Left cardiac atrium (tissue), 4 donors: Measurements from ENCODE around the gene KCNE2. TPM values are rescaled to one million over a fixed set of nuclear protein-coding genes. Genes with fewer than 3 reads are reported as not detected.
A peak's percentile ranks its signal among the peaks of the same experiment; 100 is the strongest.

Experiments
- ATAC-seq, 2 donors: fragments of 200-7000 bp; cut with Tn5 transposase; one replicate each; pipeline ENCODE4 v1.9.1; 2020; ENCODE audit warnings: mild to moderate bottlenecking in 2 of 2, moderate library complexity in 2 of 2
- DNase-seq: peaks from one replicate; pipeline ENCODE4 v3.0.0-alpha.2; 2020
- intact Hi-C, 2 donors: fragments of 100-400 bp; cut with DNase I; formaldehyde crosslinking; loops; one replicate each; pipeline versions ENCODE4 v1.14.1 to v1.15.1; 2022 to 2023
- long read RNA-seq: library from polyadenylated mRNA; unstranded; transcript quantifications from one replicate; pipeline ENCODE4 v2.0.0, GENCODE V29; 2021
- total RNA-seq, 2 donors: library from RNA; stranded (reverse); fragmentation: NEBNext Ultra II Directional; extraction: Animal tissue kit (Norgen Biotek cat#: 25700); gene quantifications; one replicate each; pipeline ENCODE4 v1.2.1, GENCODE V29; 2021
- donor health status: DM: no; HTN: yes; CAD: no.
- donor health status: DM: no; HTN: yes; CAD: no; lungs with severe emphysema.
- donor health status: DM: yes; HTN: yes; CAD: no.
- donor health status: Dilated cardiomyopathy.

Gene KCNE2, protein sequence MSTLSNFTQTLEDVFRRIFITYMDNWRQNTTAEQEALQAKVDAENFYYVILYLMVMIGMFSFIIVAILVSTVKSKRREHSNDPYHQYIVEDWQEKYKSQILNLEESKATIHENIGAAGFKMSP
- not detected for total RNA-seq
- long read RNA-seq = 0 reads

DNA sequence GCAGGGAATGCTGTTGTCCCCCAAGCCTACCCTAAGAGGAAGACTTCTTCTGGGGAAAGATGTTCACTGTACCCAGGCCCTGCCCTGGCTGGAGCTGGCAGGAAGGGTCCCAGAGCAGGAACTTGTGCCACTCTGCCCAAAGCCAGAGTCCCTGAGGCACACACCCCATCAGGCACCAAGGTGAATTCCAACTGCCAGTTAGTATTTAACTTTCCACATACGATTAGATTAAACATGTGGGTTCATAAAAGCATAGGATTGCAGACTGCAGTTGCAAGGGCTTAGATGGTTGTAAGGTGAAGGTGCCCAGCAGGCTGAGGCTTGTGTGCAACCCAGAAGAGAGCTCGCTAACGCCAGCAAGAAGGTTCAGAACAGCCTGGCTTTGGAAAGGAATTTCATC is at the start of gene KCNE2:
KCNE2 (plus strand) TSS at position 274 of the 400 bp plus-strand sequence. CDS start 6,473 bp downstream, outside the sequence.
- no peak for ATAC-seq
- intact Hi-C loops = no loop called here
- no peak for DNase-seq

- ATAC-seq (no peak), DNase-seq (no peak)
- intact Hi-C loops = no loop called here
Measured at GRCh38 chr21:34319585-34319984, 44.2 kb upstream of the KCNE2 start.

GRCh38 chr21:34320011-34320410 is 43.8 kb upstream of the KCNE2 start:
- DNase-seq = no peak
- no peak for ATAC-seq
- intact Hi-C loops = no loop called here

DNA sequence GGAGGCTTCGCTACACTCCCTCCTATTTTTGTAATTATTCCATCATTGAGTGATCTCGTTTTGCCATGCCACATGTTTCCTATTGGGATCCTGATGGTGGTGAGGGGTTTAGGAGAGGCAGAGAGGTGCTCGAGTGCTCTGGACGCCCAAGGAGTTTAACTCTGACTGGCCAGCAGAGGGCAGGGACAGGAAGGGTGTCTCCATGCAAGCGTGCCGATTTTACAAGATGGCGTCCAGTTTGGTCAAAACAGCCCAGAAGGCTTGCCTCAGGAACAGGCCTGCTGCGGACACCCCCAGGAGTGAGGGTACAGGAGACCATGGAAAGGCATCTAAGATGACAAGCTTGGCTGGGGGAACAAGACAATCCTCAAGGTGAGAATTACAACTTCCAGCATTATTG is 33.8 kb upstream of the KCNE2 start:
- intact Hi-C loops = no loop called here
- ATAC-seq (no peak), DNase-seq (no peak)

DNA sequence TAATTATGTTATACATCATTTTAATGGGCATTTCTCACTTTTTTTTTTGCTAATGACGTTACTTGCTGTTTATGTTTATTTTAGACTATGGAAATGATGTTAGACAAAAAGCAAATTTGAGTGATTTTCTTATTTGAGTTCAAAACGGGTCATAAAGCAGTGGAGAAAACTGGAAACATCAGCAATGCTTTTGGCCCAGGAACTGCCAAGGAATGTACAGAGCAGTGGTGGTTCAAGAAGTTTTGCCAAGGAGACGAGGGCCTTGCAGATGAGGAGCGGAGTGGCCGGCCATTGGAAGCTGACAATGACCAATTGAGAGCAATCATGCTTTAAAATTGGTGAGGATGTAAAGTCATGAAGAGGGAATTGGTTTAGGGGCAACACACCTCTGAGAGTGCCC is 32.1 kb upstream of the KCNE2 start:
- intact Hi-C loops = no loop called here
- no peak for ATAC-seq

DNA sequence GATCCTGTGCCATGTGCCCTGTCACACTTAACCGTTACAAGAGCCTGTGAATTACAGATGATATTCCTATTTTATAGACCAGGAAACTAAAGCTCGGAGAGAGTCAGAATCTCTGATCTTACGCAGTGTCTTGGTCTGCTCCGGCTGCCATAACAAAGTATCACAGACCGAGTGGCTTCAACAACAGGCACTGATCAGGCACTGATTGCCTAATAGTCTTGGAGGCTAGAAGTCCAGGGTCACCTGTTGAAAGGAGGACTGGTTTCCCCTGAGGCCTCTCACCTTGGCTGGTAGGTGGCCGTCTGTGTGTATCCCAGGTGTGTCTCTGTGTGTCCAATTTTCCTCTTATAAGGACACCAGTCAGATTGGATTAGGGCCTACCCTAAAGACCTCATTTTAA is 31.5 kb upstream of the KCNE2 start:
- ATAC-seq (no peak), DNase-seq (no peak)
- intact Hi-C loops = no loop called here

More for the DNA sequence above, 32.1 kb upstream of the KCNE2 start:
- no peak for DNase-seq

- no peak for ATAC-seq
- intact Hi-C loops = no loop called here
- DNase-seq = no peak
Measured at GRCh38 chr21:34333121-34333739, 30.6 kb upstream of the KCNE2 start.

- intact Hi-C loops = no loop called here
- DNase-seq (no peak), ATAC-seq (no peak)
Measured at GRCh38 chr21:34335316-34335715, 28.5 kb upstream of the KCNE2 start.

DNA sequence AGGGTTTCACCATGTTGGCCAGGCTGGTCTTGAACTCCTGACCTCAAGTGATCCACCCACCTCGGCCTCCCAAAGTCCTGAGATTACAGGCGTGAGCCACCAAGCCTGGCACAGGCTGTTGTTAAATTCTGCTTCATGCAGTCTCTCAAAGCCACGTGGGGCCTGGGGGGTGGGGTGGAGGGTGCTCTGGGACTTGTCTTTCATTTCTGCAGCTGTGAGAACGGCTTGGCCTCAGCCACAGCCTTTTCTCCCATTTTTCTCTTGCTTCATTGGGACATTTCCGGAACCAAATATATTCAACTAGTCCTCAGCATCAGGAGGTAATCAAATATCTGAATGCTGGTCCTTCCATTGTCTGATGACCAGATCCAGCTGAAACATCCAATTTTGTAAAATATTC is 27.6 kb upstream of the KCNE2 start:
- ATAC-seq (peak; percentile 22 to 80), DNase-seq (no peak)
- intact Hi-C loops = no loop called here

GRCh38 chr21:34336756-34337391 is 26.9 kb upstream of the KCNE2 start:
- peak; percentile 33 to 38 for ATAC-seq
- intact Hi-C loops = no loop called here
- no peak for DNase-seq

- peak in 1 of 2 donors; percentile 61 for ATAC-seq
- intact Hi-C loops = no loop called here
- DNase-seq = no peak
Measured at GRCh38 chr21:34337741-34338140, 26.1 kb upstream of the KCNE2 start.

DNA sequence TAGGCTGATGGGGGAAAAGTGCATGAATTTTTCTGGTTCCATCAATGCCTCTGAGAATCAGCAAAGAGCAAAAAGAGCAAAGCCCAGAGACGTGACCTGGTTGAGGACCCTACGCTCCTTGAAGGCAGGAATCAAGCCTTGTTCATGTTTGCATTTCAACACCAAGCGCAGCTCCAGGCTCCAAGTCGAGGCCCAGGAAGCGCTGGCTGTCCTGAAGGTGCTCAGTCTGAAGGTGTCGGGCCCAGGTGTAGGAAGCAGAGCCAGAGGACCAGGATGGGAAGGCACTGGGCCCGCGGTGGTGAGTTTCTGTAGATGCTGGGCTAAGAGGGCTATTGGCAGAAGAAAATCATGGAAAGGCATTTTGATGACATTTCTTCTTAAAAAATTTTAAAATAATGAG is 25.6 kb upstream of the KCNE2 start:
- intact Hi-C loops = no loop called here
- DNase-seq (no peak), ATAC-seq (no peak)

DNA sequence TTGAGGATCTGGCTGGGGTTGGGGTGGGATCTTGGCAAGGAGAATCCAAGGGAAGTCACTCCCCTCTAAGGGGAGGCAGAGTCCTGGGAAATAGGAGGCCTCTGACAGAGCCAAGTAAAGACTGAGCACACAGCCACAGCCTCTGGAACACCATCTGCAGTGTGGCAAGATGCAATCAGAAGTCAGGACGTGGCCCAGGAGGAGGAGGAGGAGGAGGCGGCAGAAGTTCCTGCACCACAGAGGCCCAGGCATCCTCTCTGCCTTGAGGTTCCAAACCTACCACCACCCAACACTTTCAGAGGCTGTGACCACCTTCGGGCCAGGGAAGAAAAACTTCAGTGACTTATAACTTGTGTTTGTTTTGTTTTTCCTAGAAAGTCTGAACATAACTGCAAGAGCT is 23.7 kb upstream of the KCNE2 start:
- ATAC-seq (no peak), DNase-seq (no peak)
- intact Hi-C loops = no loop called here

- DNase-seq (no peak), ATAC-seq (no peak)
- intact Hi-C loops = no loop called here
Measured at GRCh38 chr21:34342476-34342875, 21.3 kb upstream of the KCNE2 start.

DNA sequence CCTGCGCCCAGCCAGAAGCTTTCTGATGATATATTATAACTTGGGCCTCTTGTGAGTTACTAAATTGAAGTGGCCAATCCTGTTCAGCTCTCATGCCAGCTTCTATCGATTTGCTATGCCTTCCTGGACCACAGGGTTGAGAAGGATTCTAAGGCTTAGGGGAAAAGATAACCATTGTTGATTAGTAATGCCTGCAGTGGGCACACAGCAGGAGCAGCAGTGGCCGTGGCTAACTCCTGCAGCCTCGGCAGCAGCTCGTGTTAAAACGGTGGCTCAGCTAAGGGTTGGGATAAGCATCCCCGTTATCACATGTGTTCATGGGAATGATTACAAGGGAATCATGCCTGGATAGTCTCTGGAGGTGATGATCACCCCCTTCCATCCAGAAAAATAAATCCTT is 20.5 kb upstream of the KCNE2 start:
- DNase-seq (no peak), ATAC-seq (no peak)
- intact Hi-C loops = no loop called here

GRCh38 chr21:34343838-34344381 is 19.9 kb upstream of the KCNE2 start:
- intact Hi-C loops = no loop called here
- peak in 1 of 2 donors; percentile 35 for ATAC-seq
- no peak for DNase-seq

GRCh38 chr21:34344584-34344983 is 19.2 kb upstream of the KCNE2 start:
- intact Hi-C loops = no loop called here
- ATAC-seq (no peak), DNase-seq (no peak)

DNA sequence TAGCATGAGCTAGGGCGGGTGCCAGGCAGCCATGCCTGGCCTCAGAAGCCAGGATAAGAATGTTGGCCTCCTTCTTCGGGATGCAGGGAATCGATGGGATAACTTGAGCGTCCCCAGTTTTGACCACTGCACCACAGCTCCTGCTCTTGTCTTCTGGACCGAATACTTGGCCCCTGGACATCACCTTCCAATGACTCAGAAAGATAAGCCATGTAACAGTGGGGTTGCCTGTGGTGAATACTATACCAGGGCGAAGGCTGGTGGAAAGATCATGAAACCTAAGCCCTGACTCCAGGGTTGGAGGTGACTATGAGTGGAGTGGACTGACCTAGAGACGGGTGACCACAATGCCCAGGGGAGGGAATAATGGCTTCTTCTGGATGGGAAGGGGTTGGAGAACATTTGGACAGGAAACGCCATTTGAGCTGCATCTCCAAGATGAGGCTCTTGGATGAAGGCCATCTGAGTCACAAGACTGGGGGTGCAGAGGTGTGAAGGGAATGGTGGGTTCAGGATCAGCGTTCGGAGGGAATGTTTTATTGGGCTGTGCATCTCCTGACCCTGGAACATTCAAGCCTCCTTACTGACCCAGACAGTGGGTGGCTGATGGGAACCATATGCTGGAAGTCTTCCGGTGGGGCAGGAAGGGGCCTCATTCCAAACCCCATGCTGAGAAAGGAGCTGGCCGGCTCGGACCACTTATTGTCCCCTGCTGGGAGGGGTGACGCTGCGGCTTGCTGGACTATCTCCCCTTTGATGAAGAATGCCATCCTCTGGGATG is 18.5 kb upstream of the KCNE2 start:
- ATAC-seq (peak; percentile 35 to 58), DNase-seq (no peak)
- intact Hi-C loops = loop anchor here (5.0 kb wide), 3 partner anchors 143 to 423 kb away; no protein-coding TSS in a partner anchor

DNA sequence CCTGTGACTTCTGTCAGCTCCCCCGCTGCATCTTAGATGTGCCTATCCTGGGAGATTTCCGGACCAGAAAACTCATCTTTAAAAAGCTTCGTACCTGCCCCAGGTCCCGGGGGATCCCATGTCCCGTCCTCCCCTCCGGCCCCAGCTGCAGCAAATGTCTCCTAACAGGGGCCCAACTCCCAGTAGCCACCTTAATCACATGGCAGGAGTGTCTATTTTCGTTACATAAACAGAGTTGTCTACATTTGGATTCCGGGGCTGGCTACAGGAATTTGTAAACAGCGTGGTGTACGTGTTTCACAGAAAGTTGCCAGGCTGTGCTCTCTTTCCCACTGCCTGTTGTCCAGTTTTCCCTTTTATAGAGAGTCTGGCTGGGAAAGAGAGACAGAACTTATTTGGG is 17.9 kb upstream of the KCNE2 start:
- intact Hi-C loops = loop anchor here (5.0 kb wide), 3 partner anchors 144 to 424 kb away; no protein-coding TSS in a partner anchor
- no peak for DNase-seq
- peak in 1 of 2 donors; percentile 27 for ATAC-seq
